ENCODE results near the gene ANO4. TPM values are rescaled to one million over a fixed set of nuclear protein-coding genes. Genes with fewer than 3 reads are reported as not detected.
"Not testable (repeated sequence)": the region's sequence is repeated elsewhere in the genome, so short reads cannot be mapped to it uniquely, and the experiment has no call there.

The ANO4 gene
- total RNA-seq, 1 donor from 2014 or later, result not detected

DNA sequence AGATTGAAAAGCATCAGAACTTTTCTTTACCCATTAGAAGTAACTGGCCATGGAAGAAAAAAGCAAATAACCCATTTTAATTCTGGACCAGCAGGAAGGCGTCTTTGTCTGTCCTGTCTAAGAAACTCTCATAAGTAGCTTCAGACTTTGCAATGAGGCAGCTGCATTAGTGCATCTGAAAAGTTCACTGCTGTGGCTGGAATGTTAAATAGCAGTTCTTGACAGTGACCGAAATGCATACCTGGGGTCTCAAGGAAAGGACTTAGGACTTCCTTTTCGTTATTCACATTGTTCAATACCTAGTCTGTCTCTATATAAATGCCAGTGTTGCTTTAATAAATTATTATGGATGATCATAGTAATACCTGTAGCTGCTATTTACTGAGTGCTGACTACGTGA, 125.9 kb downstream of the ANO4 start:
- DNase-seq, result no peak
- Histone ChIP-seq H3K27me3 (ENCODE audit: low read depth) (no peaks in the 10 kb centered on the region), H3K4me3 (no peak overlapping the region), H3K4me1 (no peaks in the 10 kb centered on the region), H3K9me3 (replicated peaks) (no peaks in the 10 kb centered on the region), H3K36me3 (no peaks in the 10 kb centered on the region), H3K27ac (replicated peaks) (no peak overlapping the region)
- intact Hi-C loops (cut with micrococcal nuclease), result no loop called here
- TF ChIP-seq, protein P1, sequence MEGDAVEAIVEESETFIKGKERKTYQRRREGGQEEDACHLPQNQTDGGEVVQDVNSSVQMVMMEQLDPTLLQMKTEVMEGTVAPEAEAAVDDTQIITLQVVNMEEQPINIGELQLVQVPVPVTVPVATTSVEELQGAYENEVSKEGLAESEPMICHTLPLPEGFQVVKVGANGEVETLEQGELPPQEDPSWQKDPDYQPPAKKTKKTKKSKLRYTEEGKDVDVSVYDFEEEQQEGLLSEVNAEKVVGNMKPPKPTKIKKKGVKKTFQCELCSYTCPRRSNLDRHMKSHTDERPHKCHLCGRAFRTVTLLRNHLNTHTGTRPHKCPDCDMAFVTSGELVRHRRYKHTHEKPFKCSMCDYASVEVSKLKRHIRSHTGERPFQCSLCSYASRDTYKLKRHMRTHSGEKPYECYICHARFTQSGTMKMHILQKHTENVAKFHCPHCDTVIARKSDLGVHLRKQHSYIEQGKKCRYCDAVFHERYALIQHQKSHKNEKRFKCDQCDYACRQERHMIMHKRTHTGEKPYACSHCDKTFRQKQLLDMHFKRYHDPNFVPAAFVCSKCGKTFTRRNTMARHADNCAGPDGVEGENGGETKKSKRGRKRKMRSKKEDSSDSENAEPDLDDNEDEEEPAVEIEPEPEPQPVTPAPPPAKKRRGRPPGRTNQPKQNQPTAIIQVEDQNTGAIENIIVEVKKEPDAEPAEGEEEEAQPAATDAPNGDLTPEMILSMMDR (IDR thresholded peaks at IDR 0.05; ENCODE audit: borderline replicate concordance), result no peak

DNA sequence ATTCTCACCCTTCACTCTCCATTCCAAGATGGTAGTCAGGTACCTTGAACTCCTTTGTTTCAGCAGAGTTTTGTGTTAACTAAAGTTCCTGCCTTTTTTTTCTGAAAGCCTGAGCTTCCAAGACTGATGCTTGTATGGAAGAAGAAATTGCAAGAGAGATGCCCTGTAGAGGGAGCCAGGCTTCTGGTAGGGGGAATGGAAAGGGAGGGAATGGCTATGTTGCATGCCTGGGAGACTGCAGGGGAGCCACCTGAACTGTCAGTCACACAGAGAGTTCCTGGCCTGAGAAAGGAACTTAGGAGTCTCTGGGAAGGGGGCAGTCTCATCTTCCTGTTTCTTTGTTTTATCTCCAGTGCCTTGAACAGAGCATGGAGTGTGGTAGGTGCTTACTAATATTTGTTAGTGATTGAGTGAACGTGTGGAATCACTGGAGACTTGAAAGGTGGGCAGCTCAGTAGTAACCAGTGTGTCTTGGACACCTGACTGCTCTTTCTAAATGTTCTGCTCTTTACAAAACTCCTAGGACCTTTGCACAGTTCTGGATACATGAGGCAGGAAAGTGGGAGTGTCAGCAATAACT, 132.2 kb downstream of the ANO4 start:
- Histone ChIP-seq H3K36me3 (no peaks in the 10 kb centered on the region), H3K4me1 (no peaks in the 10 kb centered on the region), H3K27ac (replicated peaks) (no peak overlapping the region), H3K27me3 (ENCODE audit: low read depth) (no peaks in the 10 kb centered on the region), H3K4me3 (no peak overlapping the region), H3K9me3 (replicated peaks) (no peaks in the 10 kb centered on the region)
- DNase-seq, result no peak
- TF ChIP-seq, protein P1 (IDR thresholded peaks at IDR 0.05; ENCODE audit: borderline replicate concordance), result no peak
- intact Hi-C loops (cut with micrococcal nuclease), result no loop called here

DNA sequence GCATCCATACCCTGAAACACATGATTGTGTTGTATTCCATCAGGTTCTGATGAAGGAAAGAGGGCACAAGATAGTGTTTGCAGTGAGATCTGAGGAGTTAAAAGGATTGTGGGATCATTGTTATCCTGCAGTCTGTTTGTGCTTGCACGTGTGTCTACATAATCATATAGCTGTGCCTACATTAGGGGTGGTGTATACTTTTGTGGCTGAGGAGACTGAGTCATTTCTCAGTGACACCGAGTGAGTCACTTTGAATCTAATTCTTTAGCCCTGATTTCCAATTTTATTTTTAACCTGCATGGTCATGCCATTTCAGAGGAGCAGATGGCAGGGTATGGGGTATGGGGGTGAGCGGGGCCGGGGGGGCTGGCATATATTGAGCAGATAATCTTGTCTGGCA, 133.2 kb downstream of the ANO4 start:
- TF ChIP-seq, protein P1 (IDR thresholded peaks at IDR 0.05; ENCODE audit: borderline replicate concordance), result no peak
- intact Hi-C loops (cut with micrococcal nuclease), result no loop called here
- Histone ChIP-seq H3K27me3 (ENCODE audit: low read depth) (no peaks in the 10 kb centered on the region), H3K4me3 (no peak overlapping the region), H3K36me3 (no peaks in the 10 kb centered on the region), H3K27ac (replicated peaks) (no peak overlapping the region), H3K4me1 (no peaks in the 10 kb centered on the region), H3K9me3 (replicated peaks) (no peaks in the 10 kb centered on the region)
- DNase-seq, result no peak

DNA sequence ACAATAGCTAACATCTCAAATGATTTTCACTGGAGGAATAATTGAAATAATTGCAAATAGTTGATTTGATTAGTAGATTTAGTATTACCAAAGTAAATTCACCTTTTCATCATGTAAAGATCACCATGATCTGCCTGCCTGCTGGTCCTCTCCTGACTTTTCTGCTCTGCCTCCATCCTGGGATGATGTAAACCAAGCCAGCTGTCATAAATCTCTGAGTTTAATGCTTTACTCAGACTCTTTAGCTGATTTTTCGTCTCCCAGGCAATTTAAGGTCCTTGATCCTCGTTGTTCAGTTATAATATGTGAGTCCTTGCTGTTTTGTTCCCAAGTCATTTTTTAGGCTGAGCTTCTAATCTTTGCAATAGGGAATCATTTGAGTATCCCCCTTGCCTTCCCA, 138.0 kb downstream of the ANO4 start:
- Histone ChIP-seq H3K4me1 (no peaks in the 10 kb centered on the region), H3K36me3 (no peaks in the 10 kb centered on the region), H3K9me3 (replicated peaks) (no peaks in the 10 kb centered on the region), H3K4me3 (no peak overlapping the region), H3K27me3 (ENCODE audit: low read depth) (no peaks in the 10 kb centered on the region), H3K27ac (replicated peaks) (no peak overlapping the region)
- TF ChIP-seq, protein P1 (IDR thresholded peaks at IDR 0.05; ENCODE audit: borderline replicate concordance), result no peak
- intact Hi-C loops (cut with micrococcal nuclease), result no loop called here
- no peak for DNase-seq

GRCh38 chr12:100933531-100933930, 139.0 kb downstream of the ANO4 start:
- intact Hi-C loops (cut with micrococcal nuclease); H3K4me1 ChIP-seq; H3K9me3 ChIP-seq (replicated peaks); H3K27me3 ChIP-seq (ENCODE audit: low read depth); H3K36me3 ChIP-seq; H3K4me3 ChIP-seq; DNase-seq; H3K27ac ChIP-seq (replicated peaks): not testable (repeated sequence)

DNA sequence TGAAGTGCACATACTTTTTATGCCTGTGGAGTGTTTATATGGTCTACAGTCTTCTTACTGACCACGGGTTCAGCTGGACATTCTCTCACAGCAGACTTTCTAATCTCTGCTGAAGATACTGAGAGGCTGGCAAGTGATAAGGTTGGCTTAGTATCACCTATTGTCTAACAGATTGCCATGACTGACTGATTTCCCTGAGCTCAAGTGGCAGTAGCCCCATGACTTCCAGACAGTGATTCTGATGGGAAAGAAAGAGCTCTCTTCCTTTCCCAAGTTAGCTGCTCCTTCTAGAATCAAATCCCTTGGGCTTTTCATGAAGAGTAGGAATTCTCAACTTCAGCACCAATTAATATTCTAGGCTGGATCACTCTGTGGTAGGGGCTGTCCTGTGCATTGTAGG, 141.4 kb downstream of the ANO4 start:
- Histone ChIP-seq H3K4me3 (no peak overlapping the region), H3K4me1 (no peaks in the 10 kb centered on the region), H3K27me3 (ENCODE audit: low read depth) (no peaks in the 10 kb centered on the region), H3K36me3 (no peaks in the 10 kb centered on the region), H3K9me3 (replicated peaks) (no peaks in the 10 kb centered on the region), H3K27ac (replicated peaks) (no peak overlapping the region)
- TF ChIP-seq, protein P1 (IDR thresholded peaks at IDR 0.05; ENCODE audit: borderline replicate concordance), result no peak
- DNase-seq, result no peak
- intact Hi-C loops (cut with micrococcal nuclease), result no loop called here
